Esophagus muscularis mucosa (tissue), 3 donors: ENCODE measurements around the gene DMAC2L.

ENCODE experiments used
- POLR2A ChIP-seq: fragments of 450-650 bp; IDR thresholded peaks from one replicate; pipeline ENCODE4 v1.6.1; 2017; ENCODE audit warnings: antibody characterized with exemption, moderate library complexity, mild to moderate bottlenecking, low read depth
- TF ChIP-seq, protein P1 (sequence below), 3 experiments: fragments of 200-600 bp in 2 of 3; fragments of 450-650 bp in 1 of 3; sonication (generic) in 2 of 3; IDR thresholded peaks; one replicate each; pipeline ENCODE4 v1.5.1; 2017 to 2019; ENCODE audit warnings: antibody characterized with exemption in 3 of 3, mild to moderate bottlenecking in 2 of 3, moderate library complexity in 1 of 3

DNA sequence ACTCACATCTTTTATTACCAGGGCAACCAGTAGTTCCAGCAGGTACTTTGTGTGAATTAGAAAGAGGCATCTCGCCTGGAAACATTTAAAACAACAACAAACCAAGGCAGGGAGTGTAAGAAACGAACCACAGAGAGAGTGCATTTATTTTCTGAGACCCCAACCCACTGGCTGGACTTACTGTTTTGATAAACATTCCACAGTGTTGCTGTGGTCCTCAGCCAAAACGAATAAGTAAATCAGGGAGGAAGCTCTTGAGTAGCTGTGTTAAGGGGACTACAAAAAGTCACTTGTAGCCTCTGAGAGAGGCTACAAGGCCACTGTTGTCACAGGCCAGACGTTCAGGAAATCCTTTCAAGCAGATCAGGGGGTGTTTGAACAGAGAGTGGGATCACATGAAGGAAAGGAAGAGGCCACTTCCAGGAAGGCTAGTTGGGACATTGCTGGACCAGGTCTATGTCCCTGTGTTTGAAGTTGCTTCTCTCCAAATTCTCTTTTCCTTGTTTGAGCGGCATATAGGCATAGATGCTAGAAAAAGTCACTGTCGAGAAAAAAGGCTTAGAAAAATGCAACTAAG lies 33.8 kb downstream of the DMAC2L start:
- no peak for TF ChIP-seq POLR2A
- TF ChIP-seq, protein P1, sequence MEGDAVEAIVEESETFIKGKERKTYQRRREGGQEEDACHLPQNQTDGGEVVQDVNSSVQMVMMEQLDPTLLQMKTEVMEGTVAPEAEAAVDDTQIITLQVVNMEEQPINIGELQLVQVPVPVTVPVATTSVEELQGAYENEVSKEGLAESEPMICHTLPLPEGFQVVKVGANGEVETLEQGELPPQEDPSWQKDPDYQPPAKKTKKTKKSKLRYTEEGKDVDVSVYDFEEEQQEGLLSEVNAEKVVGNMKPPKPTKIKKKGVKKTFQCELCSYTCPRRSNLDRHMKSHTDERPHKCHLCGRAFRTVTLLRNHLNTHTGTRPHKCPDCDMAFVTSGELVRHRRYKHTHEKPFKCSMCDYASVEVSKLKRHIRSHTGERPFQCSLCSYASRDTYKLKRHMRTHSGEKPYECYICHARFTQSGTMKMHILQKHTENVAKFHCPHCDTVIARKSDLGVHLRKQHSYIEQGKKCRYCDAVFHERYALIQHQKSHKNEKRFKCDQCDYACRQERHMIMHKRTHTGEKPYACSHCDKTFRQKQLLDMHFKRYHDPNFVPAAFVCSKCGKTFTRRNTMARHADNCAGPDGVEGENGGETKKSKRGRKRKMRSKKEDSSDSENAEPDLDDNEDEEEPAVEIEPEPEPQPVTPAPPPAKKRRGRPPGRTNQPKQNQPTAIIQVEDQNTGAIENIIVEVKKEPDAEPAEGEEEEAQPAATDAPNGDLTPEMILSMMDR (IDR thresholded peaks at IDR 0.05), result no peak
